CD4-positive, alpha-beta T cell treated with Interleukin-6 for 4 hours (primary cell): Measurements from ENCODE around the gene DNAJC5.
A peak's percentile ranks its signal among the peaks of the same experiment; 100 is the strongest.
"Not testable (repeated sequence)": the region's sequence is repeated elsewhere in the genome, so short reads cannot be mapped to it uniquely, and the experiment has no call there.

ENCODE experiments used
- DNase-seq: peaks from one replicate; pipeline ENCODE4 v3.0.0-alpha.2; 2020; ENCODE audit warnings: mixed read lengths

Gene DNAJC5

GRCh38 chr20:63957004-63957689 lies 62.2 kb downstream of the DNAJC5 start:
- peak; percentile 84 for DNase-seq

GRCh38 chr20:63957690-63958441 lies 62.9 kb downstream of the DNAJC5 start:
- DNase-seq: peak; percentile 16

GRCh38 chr20:63958471-63958870 lies 63.5 kb downstream of the DNAJC5 start:
- DNase-seq: no peak

GRCh38 chr20:63958964-63959698 lies 64.2 kb downstream of the DNAJC5 start:
- no peak for DNase-seq

GRCh38 chr20:63959699-63960075 lies 64.8 kb downstream of the DNAJC5 start:
- DNase-seq: no peak

- DNase-seq: not testable (repeated sequence)
Observed at GRCh38 chr20:63960654-63961621, 66.0 kb downstream of the DNAJC5 start.

- no peak for DNase-seq
Observed at GRCh38 chr20:63961664-63962425, 66.9 kb downstream of the DNAJC5 start.

GRCh38 chr20:63962426-63963347 lies 67.8 kb downstream of the DNAJC5 start:
- no peak for DNase-seq

- no peak for DNase-seq
Observed at GRCh38 chr20:63963348-63963741, 68.4 kb downstream of the DNAJC5 start.

- DNase-seq: no peak
Observed at GRCh38 chr20:63963784-63964301, 68.9 kb downstream of the DNAJC5 start.

GRCh38 chr20:63964412-63964811 lies 69.5 kb downstream of the DNAJC5 start:
- no peak for DNase-seq

- DNase-seq: no peak
Observed at GRCh38 chr20:63966172-63966943, 71.4 kb downstream of the DNAJC5 start.

- DNase-seq: no peak
Observed at GRCh38 chr20:63966944-63967322, 72.0 kb downstream of the DNAJC5 start.

- no peak for DNase-seq
Observed at GRCh38 chr20:63967330-63968135, 72.6 kb downstream of the DNAJC5 start.

GRCh38 chr20:63968136-63968927 lies 73.4 kb downstream of the DNAJC5 start:
- no peak for DNase-seq

- peak; percentile 60 for DNase-seq
Observed at GRCh38 chr20:63968928-63969760, 74.2 kb downstream of the DNAJC5 start.
